GM12878 (cell line): Measurements from ENCODE around the gene LARGE1. TPM values are rescaled to one million over a fixed set of nuclear protein-coding genes. Genes with fewer than 3 reads are reported as not detected.

Experiments used
- ATAC-seq: fragments of 200-7000 bp; cut with Tn5 transposase; 3 replicates; pipeline ENCODE4 v1.9.1; 2020; ENCODE audit warnings: mild to moderate bottlenecking, moderate library complexity
- BruUV-seq: library from RNA; stranded (reverse); fragments of 400-500 nt; replicated peaks from 2 replicates; lab custom pipeline; 2021; lab: Mats Ljungman, UMichigan
- CTCF ChIA-PET: fragments of 300-600 bp; sonication (Branson Sonifier 250); formaldehyde crosslinking; extraction: SDS; loops from one replicate; lab custom pipeline; 2021; ENCODE audit warnings: inconsistent platforms; lab: Yijun Ruan, JAX
- POLR2A ChIA-PET: fragments of 350-600 bp; formaldehyde crosslinking; extraction: SDS; loops from one replicate; lab custom pipeline; 2021; ENCODE audit warnings: inconsistent platforms; lab: Charles Lee
- RAD21 ChIA-PET: fragments of 300-600 bp; sonication (Branson Sonifier 250); formaldehyde crosslinking; loops from one replicate; lab custom pipeline; 2023; ENCODE audit warnings: antibody characterized with exemption; ENCODE audit not compliant: unreplicated experiment; lab: Charles Lee
- SMC1A ChIA-PET: fragments of 300-600 bp; sonication (Branson Sonifier 250); formaldehyde crosslinking; loops from one replicate; lab custom pipeline; 2023; ENCODE audit not compliant: unreplicated experiment, uncharacterized antibody; lab: Charles Lee
- DNase-seq: peaks from one replicate; pipeline ENCODE4 v3.0.0-alpha.2; 2011; ENCODE audit warnings: low read depth, low spot score
- FAIRE-seq: peaks from 3 replicates; lab custom pipeline; 2011; peaks lifted over from hg19 to GRCh38; lab: Jason Lieb, UNC
- H2AFZ ChIP-seq: 2 replicates; pipeline ENCODE4 v1.6.0; 2011; ENCODE audit warnings: low read depth, low read length, control low read depth; ENCODE audit not compliant: control insufficient read depth
- H3K27ac ChIP-seq: 2 replicates; pipeline ENCODE4 v1.5.1; 2011; ENCODE audit warnings: control low read depth; ENCODE audit not compliant: control insufficient read depth, insufficient read depth
- H3K27me3 ChIP-seq, 2 experiments: replicated peaks in 1 of 2; 2 replicates each; pipeline versions ENCODE4 v1.6.0 to v1.6.1; 2011; ENCODE audit warnings: low read length in 1 of 2; ENCODE audit not compliant: control insufficient read depth in 2 of 2, insufficient read depth in 2 of 2
- H3K36me3 ChIP-seq, 2 experiments: 2 replicates each; pipeline ENCODE4 v1.5.1; 2011; ENCODE audit warnings: low read length in 1 of 2; ENCODE audit not compliant: control insufficient read depth in 2 of 2, insufficient read depth in 2 of 2
- H3K4me1 ChIP-seq: 2 replicates; pipeline ENCODE4 v1.6.1; 2011; ENCODE audit warnings: mild to moderate bottlenecking, low read length, moderate library complexity, mixed read lengths; ENCODE audit not compliant: control insufficient read depth, insufficient read depth
- H3K4me2 ChIP-seq: 2 replicates; pipeline ENCODE4 v1.6.0; 2011; ENCODE audit warnings: control low read depth; ENCODE audit not compliant: control insufficient read depth, insufficient read depth
- H3K4me3 ChIP-seq: fragments of 200-600 bp; sonication (generic); 2 replicates; pipeline ENCODE4 v1.5.1; 2016
- H3K79me2 ChIP-seq: 2 replicates; pipeline ENCODE4 v1.6.0; 2011; ENCODE audit warnings: low read length; ENCODE audit not compliant: control insufficient read depth, insufficient read depth
- H3K9ac ChIP-seq: 2 replicates; pipeline ENCODE4 v1.8.0; 2011; ENCODE audit warnings: low read length, control low read depth, mixed read lengths; ENCODE audit not compliant: control insufficient read depth, insufficient read depth
- H3K9me3 ChIP-seq: replicated peaks from 3 replicates; pipeline ENCODE4 v1.5.1; 2011; ENCODE audit warnings: mild to moderate bottlenecking, low read length; ENCODE audit not compliant: control insufficient read depth, insufficient read depth
- H4K20me1 ChIP-seq: 2 replicates; pipeline ENCODE4 v1.6.0; 2011; ENCODE audit not compliant: control insufficient read depth, insufficient read depth
- BACH1 ChIP-seq: fragments of 450-650 bp; IDR thresholded peaks from 2 replicates; pipeline ENCODE4 v1.6.1; 2017; ENCODE audit warnings: mild to moderate bottlenecking, borderline replicate concordance
- CREB1 ChIP-seq: IDR thresholded peaks from 2 replicates; pipeline ENCODE4 v1.6.1; 2012; ENCODE audit warnings: low read depth, mild to moderate bottlenecking, inconsistent platforms
- EZH2 ChIP-seq: IDR thresholded peaks from 2 replicates; pipeline ENCODE4 v1.6.1; 2012; ENCODE audit warnings: low read depth, mild to moderate bottlenecking, control low read depth, inconsistent platforms, low read length, borderline replicate concordance; ENCODE audit not compliant: control insufficient read depth
- GABPA ChIP-seq: IDR thresholded peaks from 2 replicates; pipeline ENCODE4 v1.6.1; 2014; ENCODE audit warnings: antibody characterized with exemption, low read depth, mild to moderate bottlenecking, inconsistent platforms
- KLF5 ChIP-seq: fragments of 450-650 bp; IDR thresholded peaks from 2 replicates; pipeline ENCODE4 v1.6.1; 2014; ENCODE audit warnings: mild to moderate bottlenecking; ENCODE audit not compliant: partially characterized antibody
- NFYB ChIP-seq: IDR thresholded peaks from 2 replicates; pipeline ENCODE4 v1.6.1; 2011; ENCODE audit warnings: low read depth, mild to moderate bottlenecking, low read length, improper control_type of control experiment, moderate library complexity; ENCODE audit not compliant: insufficient read depth
- NR2F1 ChIP-seq: fragments of 450-650 bp; conservative IDR thresholded peaks from 2 replicates; pipeline ENCODE4 v1.6.1; 2017; ENCODE audit warnings: mild to moderate bottlenecking
- NRF1 ChIP-seq: conservative IDR thresholded peaks from 2 replicates; pipeline ENCODE4 v1.6.1; 2011; ENCODE audit warnings: mild to moderate bottlenecking, low read depth, low read length, improper control_type of control experiment
- PAX5 ChIP-seq: IDR thresholded peaks from 2 replicates; pipeline ENCODE4 v1.6.1; 2011; ENCODE audit warnings: low read depth, low read length, borderline replicate concordance
- POLR2AphosphoS2 ChIP-seq: IDR thresholded peaks from 2 replicates; pipeline ENCODE4 v1.6.1; 2011; ENCODE audit warnings: low read depth, mild to moderate bottlenecking, low read length, improper control_type of control experiment, moderate library complexity
- SMARCA5 ChIP-seq: fragments of 450-650 bp; IDR thresholded peaks from 2 replicates; pipeline ENCODE4 v1.6.1; 2017; ENCODE audit warnings: mild to moderate bottlenecking
- SRF ChIP-seq, 2 experiments: IDR thresholded peaks; 2 replicates each; pipeline ENCODE4 v1.6.1; 2011; ENCODE audit warnings: low read depth in 2 of 2, low read length in 2 of 2, mild to moderate bottlenecking in 1 of 2, moderate library complexity in 1 of 2
- SUZ12 ChIP-seq: fragments of 200-600 bp; sonication (generic); IDR thresholded peaks from one replicate; pipeline ENCODE4 v1.6.1; 2018; ENCODE audit warnings: antibody characterized with exemption, mild to moderate bottlenecking; ENCODE audit not compliant: unreplicated experiment
- YBX1 ChIP-seq: fragments of 450-650 bp; IDR thresholded peaks from 2 replicates; pipeline ENCODE4 v1.6.1; 2016; ENCODE audit warnings: antibody characterized with exemption
- WGBS: methylation state at CpG from one replicate; pipeline ENCODE4 v1.1.6; 2016; ENCODE audit warnings: low lambda C conversion rate; ENCODE audit not compliant: insufficient replicate concordance, insufficient coverage; ENCODE audit errors: missing lambda C conversion rate; 5-methylcytosine and 5-hydroxymethylcytosine counted together
- in situ Hi-C: fragments of 300-500 bp; cut with MboI; formaldehyde crosslinking; loops from 9 replicates; pipeline ENCODE4 v1.14.3; 2018; ENCODE audit warnings: mixed read lengths
- intact Hi-C: fragments of 100-400 bp; cut with micrococcal nuclease; formaldehyde crosslinking; loops from one replicate; pipeline ENCODE4 v1.14.2; 2022; ENCODE audit not compliant: unreplicated experiment
- polyA plus RNA-seq, 11 experiments: library from polyadenylated mRNA; depleted of rRNA in 4 of 11; unstranded in 6 of 11; stranded (reverse) in 5 of 11; fragments of >200 nt; fragmentation: Nextera tagmentation in 4 of 11; fragmentation: Illumina TruSeq in 1 of 11; extraction: Ambion mirVana in 4 of 11; extraction: Trizol in 1 of 11; gene quantifications; 1 replicate in 1 of 11; 2 replicates in 10 of 11; pipeline versions ENCODE4 v1.2.1 to v1.2.3, GENCODE V29; 2011 to 2016; ENCODE audit warnings: inconsistent platforms in 2 of 11, missing spikeins in 2 of 11, low read depth in 1 of 11
- total RNA-seq, 4 experiments: library from RNA; depleted of rRNA in 3 of 4; stranded (reverse); fragments of >200 nt in 3 of 4; fragmentation: Illumina TruSeq in 1 of 4; extraction: Trizol in 1 of 4; gene quantifications; 2 replicates each; pipeline versions ENCODE4 v1.2.1 to v1.2.3, GENCODE V29; 2013 to 2021
- TF ChIP-seq, protein P1 (sequence below): fragments of 450-650 bp; IDR thresholded peaks from 2 replicates; pipeline ENCODE4 v1.6.1; 2017; ENCODE audit warnings: mild to moderate bottlenecking, moderate library complexity
- TF ChIP-seq, protein P2 (sequence below): fragments of 450-650 bp; IDR thresholded peaks from 2 replicates; pipeline ENCODE4 v1.6.1; 2017; ENCODE audit warnings: mild to moderate bottlenecking
- TF ChIP-seq, protein P3 (sequence below): IDR thresholded peaks from 2 replicates; pipeline ENCODE4 v1.6.1; 2012; ENCODE audit warnings: low read depth, low read length, improper control_type of control experiment

LARGE1 gene
- total and polyA plus RNA-seq, 10 of the 15 experiments (the other 5 are each of a cell fraction or from before 2014, with no cell fraction given): 3.2 to 41.4 (median 17.3) TPM

DNA sequence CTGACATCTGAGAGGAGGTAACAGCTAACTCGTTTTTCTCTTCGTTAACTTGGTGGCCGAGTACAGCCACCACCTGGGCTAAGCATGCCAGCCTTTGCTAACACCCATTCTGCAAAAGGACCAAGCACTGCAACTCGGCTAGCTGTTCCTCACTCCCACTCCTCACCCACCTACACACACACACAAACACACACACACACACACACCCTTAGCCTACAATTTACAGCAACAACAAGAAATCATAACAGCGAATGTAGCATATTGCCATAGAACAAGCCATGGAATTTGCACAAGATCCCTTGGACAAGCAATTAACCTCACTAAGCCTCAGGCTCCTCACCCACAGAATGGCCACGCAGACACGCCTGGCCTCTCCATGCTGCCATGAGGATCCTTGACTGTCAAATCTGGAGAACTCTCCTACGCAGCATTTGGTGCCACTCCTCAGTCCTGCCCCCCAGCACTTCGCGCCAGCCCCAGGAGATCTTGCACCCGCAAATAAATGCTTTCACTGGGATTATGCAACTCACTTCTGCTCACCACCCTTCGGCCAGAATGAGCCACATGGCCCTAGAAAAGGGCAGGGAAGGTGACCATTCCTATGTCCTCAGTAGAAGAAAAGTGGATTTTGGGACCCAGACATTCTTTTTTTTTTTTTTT, 58.9 kb downstream of the LARGE1 start (continued):
- no peak for TF ChIP-seq EZH2
- TF ChIP-seq, protein P1, sequence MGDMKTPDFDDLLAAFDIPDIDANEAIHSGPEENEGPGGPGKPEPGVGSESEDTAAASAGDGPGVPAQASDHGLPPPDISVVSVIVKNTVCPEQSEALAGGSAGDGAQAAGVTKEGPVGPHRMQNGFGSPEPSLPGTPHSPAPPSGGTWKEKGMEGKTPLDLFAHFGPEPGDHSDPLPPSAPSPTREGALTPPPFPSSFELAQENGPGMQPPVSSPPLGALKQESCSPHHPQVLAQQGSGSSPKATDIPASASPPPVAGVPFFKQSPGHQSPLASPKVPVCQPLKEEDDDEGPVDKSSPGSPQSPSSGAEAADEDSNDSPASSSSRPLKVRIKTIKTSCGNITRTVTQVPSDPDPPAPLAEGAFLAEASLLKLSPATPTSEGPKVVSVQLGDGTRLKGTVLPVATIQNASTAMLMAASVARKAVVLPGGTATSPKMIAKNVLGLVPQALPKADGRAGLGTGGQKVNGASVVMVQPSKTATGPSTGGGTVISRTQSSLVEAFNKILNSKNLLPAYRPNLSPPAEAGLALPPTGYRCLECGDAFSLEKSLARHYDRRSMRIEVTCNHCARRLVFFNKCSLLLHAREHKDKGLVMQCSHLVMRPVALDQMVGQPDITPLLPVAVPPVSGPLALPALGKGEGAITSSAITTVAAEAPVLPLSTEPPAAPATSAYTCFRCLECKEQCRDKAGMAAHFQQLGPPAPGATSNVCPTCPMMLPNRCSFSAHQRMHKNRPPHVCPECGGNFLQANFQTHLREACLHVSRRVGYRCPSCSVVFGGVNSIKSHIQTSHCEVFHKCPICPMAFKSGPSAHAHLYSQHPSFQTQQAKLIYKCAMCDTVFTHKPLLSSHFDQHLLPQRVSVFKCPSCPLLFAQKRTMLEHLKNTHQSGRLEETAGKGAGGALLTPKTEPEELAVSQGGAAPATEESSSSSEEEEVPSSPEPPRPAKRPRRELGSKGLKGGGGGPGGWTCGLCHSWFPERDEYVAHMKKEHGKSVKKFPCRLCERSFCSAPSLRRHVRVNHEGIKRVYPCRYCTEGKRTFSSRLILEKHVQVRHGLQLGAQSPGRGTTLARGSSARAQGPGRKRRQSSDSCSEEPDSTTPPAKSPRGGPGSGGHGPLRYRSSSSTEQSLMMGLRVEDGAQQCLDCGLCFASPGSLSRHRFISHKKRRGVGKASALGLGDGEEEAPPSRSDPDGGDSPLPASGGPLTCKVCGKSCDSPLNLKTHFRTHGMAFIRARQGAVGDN: no peak

DNA sequence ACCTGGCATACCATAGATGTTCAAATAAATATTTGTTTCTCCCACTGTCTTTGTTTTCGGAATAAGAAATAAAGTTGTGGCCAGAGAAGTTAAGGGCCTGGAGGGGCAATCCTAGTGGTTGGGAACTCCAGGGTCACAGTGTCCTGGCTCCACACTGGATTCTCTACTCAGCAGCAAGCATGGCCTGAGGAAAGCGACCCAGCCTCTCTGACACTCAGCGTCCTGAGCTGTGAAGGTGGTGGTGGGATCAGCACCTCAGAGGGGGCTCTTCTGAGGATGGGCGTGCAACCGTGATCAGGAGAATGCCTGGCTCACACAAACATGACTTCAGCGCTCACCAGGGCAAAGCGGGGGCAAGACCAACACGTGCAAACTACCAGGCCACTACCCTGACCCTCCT, 59.9 kb downstream of the LARGE1 start:
- WGBS: 79% methylated on average over 8 of the region's 8 CpGs
- Histone ChIP-seq H3K9ac (no peak overlapping the region), H3K27ac (no peak overlapping the region), H3K27me3 (no peaks in the 10 kb centered on the region), H3K9me3 (no peaks in the 10 kb centered on the region), H3K4me2 (no peak overlapping the region), H3K4me1 (peaks cover 16% of the 10 kb centered on the region), H3K79me2 (peaks cover 2% of the 10 kb centered on the region), H3K4me3 (no peak overlapping the region), H3K36me3 (no peaks in the 10 kb centered on the region), H2AFZ (no peak overlapping the region), H4K20me1 (no peaks in the 10 kb centered on the region)
- DNase-seq: no peak
- ChIA-PET SMC1A (no interaction called here), RAD21 (no interaction called here), POLR2A (no interaction called here), CTCF (no interaction called here)
- no TSS peak for BruUV-seq
- FAIRE-seq: no peak
- no peak for ATAC-seq
- in situ Hi-C loops: no loop called here
- intact Hi-C loops: no loop called here
- TF ChIP-seq POLR2AphosphoS2 (no peak), NRF1 (no peak), NFYB (no peak), KLF5 (no peak), SRF (IDR thresholded peaks at IDR 0.05; ENCODE audit: low read depth in 2 of 2, low read length in 2 of 2) (no peak), YBX1 (no peak), GABPA (no peak), CREB1 (no peak), NR2F1 (no peak), SMARCA5 (no peak), SUZ12 (no peak), BACH1 (no peak), PAX5 (no peak)
- TF ChIP-seq, protein P2, sequence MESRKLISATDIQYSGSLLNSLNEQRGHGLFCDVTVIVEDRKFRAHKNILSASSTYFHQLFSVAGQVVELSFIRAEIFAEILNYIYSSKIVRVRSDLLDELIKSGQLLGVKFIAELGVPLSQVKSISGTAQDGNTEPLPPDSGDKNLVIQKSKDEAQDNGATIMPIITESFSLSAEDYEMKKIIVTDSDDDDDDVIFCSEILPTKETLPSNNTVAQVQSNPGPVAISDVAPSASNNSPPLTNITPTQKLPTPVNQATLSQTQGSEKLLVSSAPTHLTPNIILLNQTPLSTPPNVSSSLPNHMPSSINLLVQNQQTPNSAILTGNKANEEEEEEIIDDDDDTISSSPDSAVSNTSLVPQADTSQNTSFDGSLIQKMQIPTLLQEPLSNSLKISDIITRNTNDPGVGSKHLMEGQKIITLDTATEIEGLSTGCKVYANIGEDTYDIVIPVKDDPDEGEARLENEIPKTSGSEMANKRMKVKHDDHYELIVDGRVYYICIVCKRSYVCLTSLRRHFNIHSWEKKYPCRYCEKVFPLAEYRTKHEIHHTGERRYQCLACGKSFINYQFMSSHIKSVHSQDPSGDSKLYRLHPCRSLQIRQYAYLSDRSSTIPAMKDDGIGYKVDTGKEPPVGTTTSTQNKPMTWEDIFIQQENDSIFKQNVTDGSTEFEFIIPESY: no peak
- TF ChIP-seq, protein P3, sequence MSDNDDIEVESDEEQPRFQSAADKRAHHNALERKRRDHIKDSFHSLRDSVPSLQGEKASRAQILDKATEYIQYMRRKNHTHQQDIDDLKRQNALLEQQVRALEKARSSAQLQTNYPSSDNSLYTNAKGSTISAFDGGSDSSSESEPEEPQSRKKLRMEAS: no peak
